HAP-1 (cell line): ENCODE measurements around the gene ZNF768.
"Not testable (repeated sequence)": the region's sequence is repeated elsewhere in the genome, so short reads cannot be mapped to it uniquely, and the experiment has no call there.

Experiments
- DNase-seq, 2 experiments: peaks; one replicate each; pipeline ENCODE4 v3.0.0-alpha.2; 2016 to 2020; ENCODE audit warnings: low spot score in 2 of 2
- H3K27me3 ChIP-seq: fragments of 250-450 bp; sonication (Bioruptor Pico); 2 replicates; pipeline ENCODE4 v1.5.1; 2020; ENCODE audit warnings: low read depth, mild to moderate bottlenecking, moderate library complexity
- H3K36me3 ChIP-seq: fragments of 250-450 bp; sonication (Bioruptor Pico); replicated peaks from 2 replicates; pipeline ENCODE4 v1.5.1; 2020; ENCODE audit warnings: mild to moderate bottlenecking
- H3K4me1 ChIP-seq: fragments of 250-450 bp; sonication (Bioruptor Pico); 2 replicates; pipeline ENCODE4 v1.5.1; 2020; ENCODE audit warnings: mild to moderate bottlenecking
- H3K4me3 ChIP-seq: fragments of 250-450 bp; sonication (Bioruptor Pico); 2 replicates; pipeline ENCODE4 v1.5.1; 2020; ENCODE audit warnings: mild to moderate bottlenecking, moderate library complexity
- H3K9me3 ChIP-seq: fragments of 250-450 bp; sonication (Bioruptor Pico); 2 replicates; pipeline ENCODE4 v1.5.1; 2020; ENCODE audit warnings: mild to moderate bottlenecking, moderate library complexity
- in situ Hi-C: fragments of 300-500 bp; cut with MboI; formaldehyde crosslinking; loops from 3 replicates; pipeline ENCODE4 v1.14.3; 2020; ENCODE audit warnings: low sequenced_read_pairs, inconsistent platforms, mixed read lengths

The ZNF768 gene

GRCh38 chr16:30522702-30523463 is 3.5 kb downstream of the ZNF768 start:
- DNase-seq: not testable (repeated sequence)
- in situ Hi-C loops: loop anchor here (10.0 kb wide), 1 partner anchor 88 kb away; the partner anchor contains the start of gene DCTPP1

GRCh38 chr16:30521873-30522641 is 4.3 kb downstream of the ZNF768 start:
- Histone ChIP-seq H3K4me3 (no peak overlapping the region), H3K36me3 (peaks cover 11% of the 10 kb centered on the region), H3K27me3 (no peaks in the 10 kb centered on the region), H3K4me1 (no peaks in the 10 kb centered on the region), H3K9me3 (no peaks in the 10 kb centered on the region)
- in situ Hi-C loops: loop anchor here (10.0 kb wide), 1 partner anchor 87 kb away; the partner anchor contains the start of gene DCTPP1
- no peak for DNase-seq

More at GRCh38 chr16:30522702-30523463, 3.5 kb downstream of the ZNF768 start:
- H3K27me3 ChIP-seq, H3K4me1 ChIP-seq, H3K4me3 ChIP-seq, H3K9me3 ChIP-seq: not testable (repeated sequence)
- peaks cover 11% of the 10 kb centered on the region for H3K36me3 ChIP-seq

GRCh38 chr16:30521476-30521872 is 4.9 kb downstream of the ZNF768 start:
- Histone ChIP-seq H3K9me3 (no peaks in the 10 kb centered on the region), H3K4me3 (no peak overlapping the region), H3K4me1 (no peaks in the 10 kb centered on the region), H3K27me3 (no peaks in the 10 kb centered on the region), H3K36me3 (peaks cover 11% of the 10 kb centered on the region)
- in situ Hi-C loops: loop anchor here (10.0 kb wide), 1 partner anchor 87 kb away; the partner anchor contains the start of gene DCTPP1
- DNase-seq: no peak

GRCh38 chr16:30519120-30520049 is 7.0 kb downstream of the ZNF768 start:
- Histone ChIP-seq H3K27me3 (no peaks in the 10 kb centered on the region), H3K36me3 (peaks cover 1% of the 10 kb centered on the region), H3K4me1 (no peaks in the 10 kb centered on the region), H3K9me3 (no peaks in the 10 kb centered on the region), H3K4me3 (no peak overlapping the region)
- in situ Hi-C loops: loop anchor here (10.0 kb wide), 1 partner anchor 85 kb away; the partner anchor contains the start of gene DCTPP1
- no peak for DNase-seq

- Histone ChIP-seq H3K4me3 (no peak overlapping the region), H3K4me1 (no peaks in the 10 kb centered on the region), H3K27me3 (no peaks in the 10 kb centered on the region), H3K36me3 (no peaks in the 10 kb centered on the region), H3K9me3 (no peaks in the 10 kb centered on the region)
- in situ Hi-C loops: no loop called here
- DNase-seq: no peak
These were observed 7.8 kb downstream of the ZNF768 start for GRCh38 chr16:30518552-30518951.

GRCh38 chr16:30515275-30515674 is 11.1 kb downstream of the ZNF768 start:
- in situ Hi-C loops: no loop called here
- H3K36me3 ChIP-seq: no peaks in the 10 kb centered on the region
- no peaks in the 10 kb centered on the region for H3K27me3 ChIP-seq
- no peak for DNase-seq
- H3K4me3 ChIP-seq: no peak overlapping the region
- no peaks in the 10 kb centered on the region for H3K9me3 ChIP-seq
- no peaks in the 10 kb centered on the region for H3K4me1 ChIP-seq

- no peaks in the 10 kb centered on the region for H3K27me3 ChIP-seq
- H3K4me1 ChIP-seq: no peaks in the 10 kb centered on the region
- no peaks in the 10 kb centered on the region for H3K9me3 ChIP-seq
- H3K4me3 ChIP-seq: no peak overlapping the region
- in situ Hi-C loops: no loop called here
- DNase-seq: no peak
- H3K36me3 ChIP-seq: no peaks in the 10 kb centered on the region
These were observed 14.9 kb downstream of the ZNF768 start for GRCh38 chr16:30511509-30511908.

- in situ Hi-C loops: no loop called here
- DNase-seq: no peak
- Histone ChIP-seq H3K27me3 (no peaks in the 10 kb centered on the region), H3K4me1 (no peaks in the 10 kb centered on the region), H3K4me3 (no peak overlapping the region), H3K9me3 (no peaks in the 10 kb centered on the region), H3K36me3 (no peaks in the 10 kb centered on the region)
These were observed 15.9 kb downstream of the ZNF768 start for GRCh38 chr16:30510376-30510938.

- Histone ChIP-seq H3K27me3 (no peaks in the 10 kb centered on the region), H3K4me1 (no peaks in the 10 kb centered on the region), H3K4me3 (no peak overlapping the region), H3K9me3 (no peaks in the 10 kb centered on the region), H3K36me3 (no peaks in the 10 kb centered on the region)
- DNase-seq: no peak
- in situ Hi-C loops: no loop called here
These were observed 17.1 kb downstream of the ZNF768 start for GRCh38 chr16:30509081-30509765.

- Histone ChIP-seq H3K9me3 (no peaks in the 10 kb centered on the region), H3K4me1 (no peaks in the 10 kb centered on the region), H3K27me3 (no peaks in the 10 kb centered on the region), H3K4me3 (no peak overlapping the region), H3K36me3 (no peaks in the 10 kb centered on the region)
- DNase-seq: no peak
- in situ Hi-C loops: no loop called here
These were observed 22.7 kb downstream of the ZNF768 start for GRCh38 chr16:30503403-30504296.

GRCh38 chr16:30499284-30499683 is 27.1 kb downstream of the ZNF768 start:
- Histone ChIP-seq H3K36me3 (no peaks in the 10 kb centered on the region), H3K27me3 (no peaks in the 10 kb centered on the region), H3K4me3 (no peak overlapping the region), H3K4me1 (no peaks in the 10 kb centered on the region), H3K9me3 (no peaks in the 10 kb centered on the region)
- no peak for DNase-seq
- in situ Hi-C loops: no loop called here

GRCh38 chr16:30494709-30495108 is 31.7 kb downstream of the ZNF768 start:
- no peak overlapping the region for H3K4me3 ChIP-seq
- no peaks in the 10 kb centered on the region for H3K9me3 ChIP-seq
- peaks cover 7% of the 10 kb centered on the region for H3K4me1 ChIP-seq
- H3K36me3 ChIP-seq: no peaks in the 10 kb centered on the region
- in situ Hi-C loops: no loop called here
- H3K27me3 ChIP-seq: no peaks in the 10 kb centered on the region
- DNase-seq: no peak
